CD14-positive monocyte (primary cell): ENCODE measurements around the gene DCANP1. TPM values are rescaled to one million over a fixed set of nuclear protein-coding genes. Genes with fewer than 3 reads are reported as not detected.

ENCODE experiments used
- DNase-seq, 3 donors: peaks; one replicate each; pipeline ENCODE4 v3.0.0-alpha.2; 2011 to 2022
- H2AFZ ChIP-seq: 2 replicates; pipeline ENCODE4 v1.6.0; 2012; ENCODE audit warnings: mild to moderate bottlenecking, low read depth, low read length, inconsistent platforms; ENCODE audit not compliant: insufficient read depth, poor library complexity, severe bottlenecking
- H3K27ac ChIP-seq, 2 donors: 1 replicate in 1 of 2; 2 replicates in 1 of 2; pipeline ENCODE4 v1.5.1; 2012 to 2013; ENCODE audit warnings: low read length in 2 of 2, control low read depth in 1 of 2, inconsistent platforms in 1 of 2, low read depth in 1 of 2, mild to moderate bottlenecking in 1 of 2
- H3K27me3 ChIP-seq, 2 donors: one replicate each; pipeline versions ENCODE4 v1.6.0 to v1.6.1; 2011 to 2013; ENCODE audit warnings: low read length in 2 of 2; ENCODE audit not compliant: control insufficient read depth in 2 of 2, insufficient read depth in 2 of 2
- H3K36me3 ChIP-seq, 2 donors: replicated peaks in 1 of 2; 1 replicate in 1 of 2; 2 replicates in 1 of 2; pipeline versions ENCODE4 v1.5.1 to v1.6.1; 2012 to 2013; ENCODE audit warnings: low read length in 2 of 2, control low read depth in 1 of 2, inconsistent platforms in 1 of 2, mild to moderate bottlenecking in 1 of 2; ENCODE audit not compliant: insufficient read depth in 2 of 2, control insufficient read depth in 1 of 2
- H3K4me1 ChIP-seq, 2 donors: 1 replicate in 1 of 2; 2 replicates in 1 of 2; pipeline versions ENCODE4 v1.5.1 to v1.6.1; 2012 to 2013; ENCODE audit warnings: low read length in 2 of 2, control low read depth in 1 of 2, inconsistent platforms in 1 of 2, mild to moderate bottlenecking in 1 of 2, moderate library complexity in 1 of 2; ENCODE audit not compliant: insufficient read depth in 2 of 2, control insufficient read depth in 1 of 2
- H3K4me2 ChIP-seq: replicated peaks from 2 replicates; pipeline ENCODE3; 2012; ENCODE audit warnings: low read length, moderate library complexity, mild to moderate bottlenecking; ENCODE audit not compliant: poor library complexity, severe bottlenecking; ENCODE audit errors: extremely low read depth
- H3K4me3 ChIP-seq, 3 experiments: fragments of 200-600 bp in 1 of 3; sonication (generic) in 1 of 3; replicated peaks in 1 of 3; 1 replicate in 2 of 3; 2 replicates in 1 of 3; pipeline ENCODE4 v1.5.1; 2011 to 2013; ENCODE audit warnings: low read length in 3 of 3, mild to moderate bottlenecking in 3 of 3, control low read depth in 2 of 3, low read depth in 2 of 3, inconsistent platforms in 1 of 3, moderate library complexity in 1 of 3
- H3K79me2 ChIP-seq: 2 replicates; pipeline ENCODE4 v1.6.0; 2012; ENCODE audit warnings: mild to moderate bottlenecking, control low read depth, inconsistent platforms, low read length, moderate library complexity; ENCODE audit not compliant: insufficient read depth
- H3K9ac ChIP-seq: 2 replicates; pipeline ENCODE4 v1.6.0; 2017; ENCODE audit warnings: low read length, mild to moderate bottlenecking; ENCODE audit not compliant: insufficient read depth, poor library complexity, severe bottlenecking
- H3K9me3 ChIP-seq, 2 donors: replicated peaks in 1 of 2; 1 replicate in 1 of 2; 2 replicates in 1 of 2; pipeline versions ENCODE4 v1.5.1 to v1.6.1; 2012 to 2013; ENCODE audit warnings: low read length in 2 of 2, control low read depth in 1 of 2; ENCODE audit not compliant: control insufficient read depth in 1 of 2, insufficient read depth in 1 of 2
- H4K20me1 ChIP-seq: 2 replicates; pipeline ENCODE4 v1.6.0; 2012; ENCODE audit warnings: mild to moderate bottlenecking, low read length, control low read depth, moderate library complexity; ENCODE audit not compliant: insufficient read depth
- H3K27ac Mint-ChIP-seq, 7 donors: one replicate each; pipeline ENCODE4 v1.8.0; 2020; ENCODE audit warnings: mild to moderate bottlenecking in 7 of 7, mixed read lengths in 7 of 7, moderate library complexity in 6 of 7, inconsistent platforms in 2 of 7
- H3K27me3 Mint-ChIP-seq, 3 donors: one replicate each; pipeline ENCODE4 v1.8.0; 2021 to 2022; ENCODE audit warnings: low read depth in 3 of 3, mild to moderate bottlenecking in 3 of 3, mixed read lengths in 3 of 3, moderate library complexity in 3 of 3, inconsistent platforms in 1 of 3
- H3K36me3 Mint-ChIP-seq, 2 donors: one replicate each; pipeline ENCODE4 v1.8.0; 2020; ENCODE audit warnings: mixed read lengths in 2 of 2, inconsistent platforms in 1 of 2, mild to moderate bottlenecking in 1 of 2
- H3K4me1 Mint-ChIP-seq: one replicate; pipeline ENCODE4 v1.8.0; 2020; ENCODE audit warnings: mild to moderate bottlenecking, mixed read lengths
- H3K4me3 Mint-ChIP-seq, 2 donors: one replicate each; pipeline ENCODE4 v1.8.0; 2020; ENCODE audit warnings: mild to moderate bottlenecking in 2 of 2, mixed read lengths in 2 of 2, moderate library complexity in 1 of 2
- H3K9me3 Mint-ChIP-seq, 7 donors: one replicate each; pipeline ENCODE4 v1.8.0; 2020 to 2022; ENCODE audit warnings: mixed read lengths in 7 of 7, mild to moderate bottlenecking in 6 of 7, moderate library complexity in 6 of 7, inconsistent platforms in 2 of 7
- CTCF ChIP-seq: fragments of 200-600 bp; IDR thresholded peaks from one replicate; pipeline ENCODE4 v1.8.0; 2022; ENCODE audit warnings: antibody characterized with exemption, mild to moderate bottlenecking
- WGBS: methylation state at CpG from one replicate; pipeline ENCODE4 v1.1.5; 2013; ENCODE audit warnings: missing lambda C conversion rate; ENCODE audit not compliant: insufficient coverage; 5-methylcytosine and 5-hydroxymethylcytosine counted together
- intact Hi-C, 2 donors: fragments of 100-400 bp; cut with micrococcal nuclease; formaldehyde crosslinking; loops; one replicate each; pipeline versions ENCODE4 v1.15.0 to v1.15.1; 2023
- polyA plus RNA-seq, 3 donors: library from polyadenylated mRNA; depleted of rRNA in 1 of 3; unstranded in 2 of 3; stranded (reverse) in 1 of 3; fragments of 300-500 nt in 2 of 3; fragments of >200 nt in 1 of 3; fragmentation: Illumina TruSeq in 2 of 3; gene quantifications; 1 replicate in 2 of 3; 2 replicates in 1 of 3; pipeline ENCODE4 v1.2.3, GENCODE V29; 2012 to 2021

The DCANP1 gene
- polyA plus RNA-seq, 3 donors = 0.14 to 0.85 (median 0.15) TPM

- peaks cover 30% of the 10 kb centered on the region for H3K4me1 Mint-ChIP-seq
- no peak overlapping the region for H3K4me3 ChIP-seq
- no peak overlapping the region for H3K4me2 ChIP-seq
- peaks cover 24 to 34% of the 10 kb centered on the region in 2 donors for H3K4me1 ChIP-seq
- no peaks in the 10 kb centered on the region for H4K20me1 ChIP-seq
- H3K9me3 Mint-ChIP-seq = peaks cover 0 to 24% (median 6%) of the 10 kb centered on the region in 7 donors
- H3K27ac Mint-ChIP-seq = peak overlapping the region in 1 of 7 donors; percentile 10
- H3K36me3 Mint-ChIP-seq = peaks cover 1 to 2% of the 10 kb centered on the region in 2 donors
- H3K9ac ChIP-seq = no peak overlapping the region
- no peak for DNase-seq
- peaks cover 48 to 58% of the 10 kb centered on the region in 2 donors for H3K27me3 ChIP-seq
- no peak for TF ChIP-seq CTCF
- intact Hi-C loops = no loop called here
- peaks cover 58 to 62% (median 59%) of the 10 kb centered on the region in 3 donors for H3K27me3 Mint-ChIP-seq
- H3K4me3 Mint-ChIP-seq = peak overlapping the region in 1 of 2 donors; percentile 95
- H3K27ac ChIP-seq = no peak overlapping the region
- no peak overlapping the region for H2AFZ ChIP-seq
- 94% methylated on average over 6 of the region's 13 CpGs for WGBS
- no peaks in the 10 kb centered on the region for H3K36me3 ChIP-seq
- H3K79me2 ChIP-seq = no peaks in the 10 kb centered on the region
- peaks cover 0 to 27% of the 10 kb centered on the region in 2 donors for H3K9me3 ChIP-seq
Measured at GRCh38 chr5:135486131-135487036, 39.2 kb upstream of the DCANP1 start.

- WGBS = 80% methylated on average over 2 of the region's 5 CpGs
- no peak overlapping the region for H2AFZ ChIP-seq
- no peaks in the 10 kb centered on the region for H3K36me3 ChIP-seq
- H3K79me2 ChIP-seq = no peaks in the 10 kb centered on the region
- H3K4me3 Mint-ChIP-seq = no peak overlapping the region
- no peak for DNase-seq
- TF ChIP-seq CTCF = no peak
- peaks cover 42 to 45% (median 44%) of the 10 kb centered on the region in 3 donors for H3K27me3 Mint-ChIP-seq
- H3K27ac ChIP-seq = no peak overlapping the region
- H3K27ac Mint-ChIP-seq = no peak overlapping the region
- no peak overlapping the region for H3K4me2 ChIP-seq
- peaks cover 18 to 21% of the 10 kb centered on the region in 2 donors for H3K4me1 ChIP-seq
- intact Hi-C loops = no loop called here
- no peak overlapping the region for H3K9ac ChIP-seq
- H3K9me3 ChIP-seq = peaks cover 0 to 23% of the 10 kb centered on the region in 2 donors
- no peaks in the 10 kb centered on the region for H4K20me1 ChIP-seq
- H3K4me3 ChIP-seq = no peak overlapping the region
- H3K27me3 ChIP-seq = peaks cover 31 to 41% of the 10 kb centered on the region in 2 donors
- H3K4me1 Mint-ChIP-seq = peaks cover 15% of the 10 kb centered on the region
- peaks cover 0 to 15% (median 6%) of the 10 kb centered on the region in 7 donors for H3K9me3 Mint-ChIP-seq
- peaks cover 0 to 2% of the 10 kb centered on the region in 2 donors for H3K36me3 Mint-ChIP-seq
Measured at GRCh38 chr5:135484674-135485086, 37.5 kb upstream of the DCANP1 start.
